Activated CD4-positive, CD25-positive, alpha-beta regulatory T cell treated with anti-CD3 and anti-CD28 coated beads, Interleukin-2, amount 50 U/mL, for 72 hours (primary cell): Measurements from ENCODE around the gene PIK3C2G.

ENCODE experiments used
- DNase-seq: peaks from one replicate; pipeline ENCODE4 v3.0.0; 2021

PIK3C2G gene

DNA sequence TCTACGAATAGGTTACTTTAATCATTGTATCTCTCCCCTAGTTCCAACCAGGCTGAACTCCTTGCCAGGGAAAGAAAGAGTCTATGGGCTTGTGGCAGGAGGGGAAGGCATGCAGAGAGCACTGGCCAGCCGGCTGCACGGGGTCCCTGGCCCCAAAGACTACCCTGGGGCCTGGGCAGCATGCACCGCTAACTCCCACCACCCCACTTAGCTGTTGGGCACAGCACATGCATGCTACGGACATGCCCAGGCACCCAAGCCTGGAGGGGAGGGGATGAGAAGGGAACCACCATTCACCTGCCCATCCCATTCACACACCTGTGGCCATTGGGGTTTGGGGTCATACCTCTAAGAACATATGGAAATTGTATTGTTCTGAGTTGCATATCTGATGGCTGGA lies 94.1 kb downstream of the PIK3C2G start:
- DNase-seq: no peak

DNA sequence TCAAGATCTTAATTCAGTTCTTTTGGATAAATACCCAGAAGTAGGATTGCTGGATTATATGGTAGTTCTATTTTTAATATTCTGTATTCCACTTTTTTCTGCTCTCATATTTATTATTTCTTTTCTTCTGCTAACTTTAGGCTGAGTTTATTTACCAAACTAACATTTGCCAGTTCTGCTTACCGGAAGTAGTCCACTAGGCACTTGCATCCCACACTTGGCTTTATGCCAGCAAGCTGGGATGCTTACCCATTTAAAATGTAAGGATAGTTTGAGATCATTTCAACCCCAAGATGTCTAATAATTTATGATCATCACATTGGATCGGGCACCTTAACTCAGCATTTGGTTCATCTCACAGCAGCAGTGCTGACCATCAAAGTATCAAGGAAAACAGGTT lies 96.8 kb downstream of the PIK3C2G start:
- no peak for DNase-seq

DNA sequence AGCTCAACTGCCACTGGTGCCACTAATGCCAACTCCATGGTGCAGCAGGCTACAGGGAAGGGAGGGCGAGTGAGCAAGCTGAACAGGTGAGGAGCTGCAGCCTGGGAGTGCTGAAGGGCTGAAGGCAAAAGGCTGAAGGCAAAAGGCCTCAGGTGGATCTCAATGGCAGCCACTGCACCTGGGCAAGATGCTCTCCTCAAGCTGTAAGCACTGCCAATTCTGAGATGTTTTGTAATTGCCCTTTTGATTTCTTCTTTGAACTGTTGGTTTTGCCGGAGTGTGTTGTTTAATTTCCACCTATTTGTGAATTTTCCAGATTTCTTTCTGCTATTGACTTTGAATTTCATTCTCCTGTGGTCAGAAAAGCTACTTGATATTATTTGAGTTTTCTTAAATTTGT lies 97.6 kb downstream of the PIK3C2G start:
- no peak for DNase-seq

DNA sequence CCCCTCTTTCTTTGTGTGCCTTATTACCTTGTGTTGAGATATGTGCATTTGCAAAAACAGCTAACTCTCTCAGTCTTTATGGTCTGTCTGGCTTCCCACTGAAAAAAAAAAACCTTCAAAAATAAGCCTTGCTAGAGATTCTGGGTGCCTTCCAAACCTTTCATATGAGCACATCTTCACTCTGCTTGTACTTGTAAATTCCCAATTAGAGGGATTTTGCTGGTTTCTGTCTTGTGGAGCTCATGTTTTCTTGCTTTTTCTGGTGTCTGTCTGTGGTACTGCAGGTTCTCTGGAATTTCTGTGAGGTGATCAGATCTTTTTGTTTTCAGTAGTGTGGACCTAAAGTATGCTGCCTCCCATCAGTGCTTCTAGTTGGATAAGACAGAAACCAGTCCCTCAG lies 100.1 kb downstream of the PIK3C2G start:
- no peak for DNase-seq

DNA sequence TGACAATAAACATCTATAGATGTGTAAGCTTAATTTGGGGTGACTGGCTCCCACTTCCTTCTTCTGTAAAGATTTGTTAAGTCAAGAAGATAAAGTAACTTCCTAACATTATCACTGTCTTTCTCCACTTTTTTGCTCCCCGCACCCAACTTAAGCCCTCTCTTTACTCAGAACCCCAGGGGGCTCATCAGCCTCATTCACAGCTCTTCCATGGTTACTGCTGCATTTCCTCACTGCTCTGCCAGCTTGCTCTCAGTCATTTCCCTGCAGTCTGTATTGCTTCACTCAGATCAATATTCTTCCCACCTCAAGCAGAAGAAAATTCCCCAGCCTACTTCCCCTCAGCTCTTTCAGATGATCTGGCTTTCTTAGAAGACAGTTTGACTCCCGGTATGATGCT lies 102.0 kb downstream of the PIK3C2G start:
- DNase-seq: no peak

DNA sequence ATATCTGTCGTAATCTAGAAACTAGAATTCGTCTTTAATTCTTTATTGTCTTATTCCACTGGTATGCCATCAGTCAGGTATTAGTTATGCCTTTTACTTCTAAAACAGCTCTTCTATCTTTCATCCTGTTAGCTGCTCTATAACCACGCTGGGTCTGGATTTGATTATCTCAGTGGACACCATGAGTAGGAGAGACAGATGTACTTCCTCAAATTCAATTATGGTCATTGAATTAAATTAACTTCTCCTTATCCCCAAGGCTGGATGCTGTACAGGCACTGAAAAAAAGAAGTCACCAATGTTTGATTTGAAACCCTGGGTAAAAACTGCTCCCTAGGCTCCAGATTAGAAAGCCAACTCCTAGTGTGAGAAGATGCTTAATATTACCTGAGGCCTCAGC lies 107.3 kb downstream of the PIK3C2G start:
- DNase-seq: no peak

DNA sequence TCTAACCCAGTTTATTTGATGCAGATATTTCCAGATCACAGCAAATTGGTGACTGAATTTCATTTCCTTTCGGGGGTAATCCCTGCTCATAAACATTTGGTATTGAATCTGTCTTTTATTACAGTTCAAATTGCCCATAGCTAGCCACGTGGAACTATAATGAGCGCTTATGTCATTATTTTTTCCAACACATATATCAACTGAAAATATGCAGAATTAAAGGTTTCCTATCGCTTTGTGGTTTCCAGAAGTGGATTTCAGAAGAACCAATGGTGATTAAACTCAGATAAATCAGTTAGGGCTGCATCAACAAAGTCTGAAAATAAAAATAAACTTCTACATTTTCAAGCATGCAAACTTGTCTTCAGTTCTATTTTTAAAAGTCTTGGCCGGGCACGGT lies 111.9 kb downstream of the PIK3C2G start:
- no peak for DNase-seq

DNA sequence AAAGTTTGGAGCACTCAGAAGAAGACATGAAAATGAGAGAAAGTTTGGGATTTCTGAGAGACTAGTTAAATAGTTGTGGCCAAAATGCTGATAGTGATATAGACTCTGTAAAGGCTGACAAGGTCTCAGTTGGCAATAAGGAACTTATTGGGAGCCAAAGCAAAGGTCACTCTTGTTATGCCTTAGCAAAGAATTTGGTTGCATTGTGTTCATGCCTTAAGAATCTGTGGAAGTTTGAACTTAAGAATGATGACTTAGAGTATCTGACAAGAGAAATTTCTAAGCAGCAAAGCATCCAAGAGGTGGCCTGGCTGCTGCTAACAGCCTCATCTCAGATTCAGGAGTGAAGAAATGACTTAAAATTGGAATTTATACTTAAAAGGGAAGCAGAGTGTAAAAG lies 113.8 kb downstream of the PIK3C2G start:
- no peak for DNase-seq

DNA sequence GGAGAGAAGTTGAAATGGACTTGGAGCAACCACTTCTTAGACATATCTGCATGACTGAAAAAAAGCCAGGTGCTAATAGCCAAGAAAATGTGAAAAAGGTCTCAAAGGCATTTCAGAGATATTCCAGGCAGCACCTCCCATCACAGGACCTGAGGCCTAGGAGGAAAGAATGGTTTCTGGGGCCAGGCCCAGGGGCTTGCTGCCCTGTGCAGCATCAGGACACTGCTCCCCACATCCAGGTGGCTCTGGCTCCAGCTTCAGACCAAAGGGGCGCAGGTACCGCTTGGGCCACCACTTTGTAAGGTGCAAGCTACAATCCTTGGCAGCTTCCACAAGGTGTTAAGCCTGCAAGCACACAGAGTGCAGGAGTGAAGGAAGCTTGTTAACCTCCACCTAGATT lies 114.3 kb downstream of the PIK3C2G start:
- no peak for DNase-seq

DNA sequence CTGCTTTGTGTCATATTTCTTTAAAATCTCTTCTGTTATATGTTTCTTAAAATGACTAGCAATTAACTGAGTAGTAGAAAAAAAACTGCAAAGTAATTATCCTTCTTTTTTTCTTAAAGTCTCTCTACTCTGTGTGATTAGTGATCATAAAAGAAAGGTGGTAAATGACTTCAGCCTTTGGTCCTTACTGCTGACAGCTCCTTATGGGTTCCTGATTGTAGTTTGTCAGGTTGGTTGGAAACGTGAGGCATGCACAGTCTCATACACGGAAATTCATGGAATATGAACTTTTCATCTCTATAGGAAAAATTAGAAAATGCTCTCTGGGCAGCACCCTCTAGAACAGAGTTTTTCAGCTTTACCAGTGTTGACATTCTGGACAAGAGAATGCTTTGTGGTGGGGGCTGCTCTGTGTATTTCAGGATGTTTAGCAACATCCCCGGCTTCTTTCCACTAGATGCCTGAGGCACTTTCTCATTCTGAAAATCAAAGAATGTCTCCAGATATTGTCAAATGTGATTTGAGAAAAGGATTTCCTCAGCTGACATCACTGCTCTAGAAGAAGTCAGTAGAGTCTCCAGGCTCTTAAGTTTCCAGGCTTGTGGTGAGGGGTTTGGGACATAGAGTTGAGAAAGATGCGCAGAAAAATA lies 121.0 kb downstream of the PIK3C2G start:
- no peak for DNase-seq

DNA sequence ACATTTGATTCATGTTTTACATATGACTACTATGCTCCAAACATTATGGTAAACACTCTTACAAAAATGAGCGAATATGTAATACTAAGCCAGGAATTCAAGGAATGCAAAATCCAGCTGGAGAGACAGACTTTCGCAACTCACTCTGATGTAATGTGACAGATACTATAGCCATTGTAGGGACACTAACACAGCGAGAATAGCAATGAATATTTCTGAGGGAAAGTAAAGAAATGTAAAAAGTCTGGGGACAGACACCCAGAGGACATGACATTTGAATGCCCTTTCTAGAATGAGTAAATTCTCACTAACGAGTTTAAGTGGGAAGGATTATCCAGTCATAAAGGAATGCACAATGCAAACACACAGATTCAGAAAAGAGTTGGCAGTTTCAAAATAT lies 121.9 kb downstream of the PIK3C2G start:
- DNase-seq: no peak

DNA sequence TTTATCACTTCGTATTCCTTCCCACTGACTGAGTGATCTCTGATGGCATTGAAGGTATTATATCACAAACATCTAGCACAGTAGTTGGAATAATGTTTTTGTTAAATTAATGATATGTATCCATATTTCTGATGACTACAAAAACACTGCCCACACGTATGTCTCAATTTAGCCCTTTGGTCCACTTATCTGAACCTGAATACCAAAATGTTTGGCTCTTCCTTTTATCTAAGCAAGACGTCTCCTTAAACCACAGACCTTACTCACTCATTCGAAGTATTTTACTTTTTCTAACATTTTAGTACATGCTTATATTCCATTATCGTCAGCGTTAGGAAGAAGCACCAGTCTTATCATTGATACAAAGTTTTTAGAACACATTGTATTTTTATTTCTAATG lies 126.4 kb downstream of the PIK3C2G start:
- no peak for DNase-seq

DNA sequence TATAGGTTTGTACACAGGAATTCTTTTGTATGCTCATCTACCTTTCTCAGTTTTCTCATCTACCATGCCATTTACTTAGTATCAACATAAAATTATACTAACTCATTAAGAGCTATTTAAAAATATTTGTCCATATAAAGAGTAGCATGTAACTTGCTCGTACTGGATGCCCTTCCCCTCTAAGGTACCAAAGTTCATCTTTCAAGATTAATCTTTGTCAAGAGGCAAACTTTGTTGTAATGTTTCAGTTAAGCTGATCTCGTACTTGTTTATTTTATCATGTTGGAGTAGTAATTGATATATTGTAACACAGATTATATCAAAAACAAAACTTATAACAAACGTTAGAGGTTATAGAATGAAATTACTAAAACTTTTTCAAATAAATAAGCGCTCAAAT lies 128.5 kb downstream of the PIK3C2G start:
- DNase-seq: no peak

DNA sequence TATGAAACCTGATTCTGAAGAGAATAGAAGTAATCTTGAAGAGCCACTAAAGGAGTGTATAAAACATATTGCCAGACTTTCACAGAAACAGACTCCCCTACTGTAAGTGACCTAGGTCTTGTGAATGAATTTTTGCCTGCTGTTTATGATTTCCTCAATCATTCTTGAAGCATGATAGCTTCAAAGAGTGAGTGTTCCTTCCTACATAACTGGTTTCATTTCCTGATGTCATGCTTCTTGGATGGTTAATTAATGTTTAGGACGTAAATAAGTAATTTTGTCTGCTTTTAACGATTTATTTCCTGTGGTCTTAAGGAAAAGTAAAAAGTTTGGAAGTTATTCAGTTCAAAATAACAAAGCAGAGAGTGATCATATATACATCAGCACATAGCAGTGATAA lies 129.8 kb downstream of the PIK3C2G start:
- DNase-seq: no peak

DNA sequence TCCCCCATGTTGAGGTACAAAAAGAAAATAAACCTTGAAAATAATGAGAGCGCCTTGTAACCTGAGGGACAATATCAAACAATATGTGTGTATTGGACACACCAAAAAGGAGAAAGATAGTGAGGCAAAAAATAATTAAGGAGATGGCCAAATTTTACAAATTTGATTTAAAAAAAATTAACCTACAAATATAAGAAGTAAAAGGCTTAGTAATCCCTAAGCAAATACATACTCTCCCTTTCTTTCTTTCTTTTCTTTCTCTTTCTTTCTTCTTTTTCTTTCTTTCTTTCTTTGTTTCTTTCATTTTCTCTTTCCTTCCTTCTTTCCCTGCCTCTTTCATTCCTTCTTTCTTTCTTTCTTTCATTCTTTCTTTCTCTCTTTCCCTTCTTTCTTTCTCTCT lies 133.4 kb downstream of the PIK3C2G start:
- DNase-seq: no peak

DNA sequence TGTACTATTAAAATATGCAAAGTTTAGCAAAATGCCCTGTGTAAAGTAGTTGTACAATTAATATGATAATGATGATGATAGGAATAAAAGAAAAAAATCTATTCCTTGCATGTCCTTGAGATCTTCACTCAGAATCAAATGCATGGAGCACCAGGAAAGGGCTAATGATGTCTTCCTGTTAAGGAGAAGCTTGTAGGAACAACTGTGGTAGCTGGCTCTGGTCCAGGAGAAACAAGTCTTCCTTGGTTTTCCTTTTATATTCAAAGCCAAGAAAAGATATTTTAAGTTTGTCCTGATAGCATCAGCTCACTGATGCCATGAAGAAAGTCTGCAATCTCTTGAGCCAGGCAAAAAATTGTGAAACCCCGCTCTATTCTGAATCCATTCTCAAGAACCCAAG lies 138.9 kb downstream of the PIK3C2G start:
- DNase-seq: no peak

DNA sequence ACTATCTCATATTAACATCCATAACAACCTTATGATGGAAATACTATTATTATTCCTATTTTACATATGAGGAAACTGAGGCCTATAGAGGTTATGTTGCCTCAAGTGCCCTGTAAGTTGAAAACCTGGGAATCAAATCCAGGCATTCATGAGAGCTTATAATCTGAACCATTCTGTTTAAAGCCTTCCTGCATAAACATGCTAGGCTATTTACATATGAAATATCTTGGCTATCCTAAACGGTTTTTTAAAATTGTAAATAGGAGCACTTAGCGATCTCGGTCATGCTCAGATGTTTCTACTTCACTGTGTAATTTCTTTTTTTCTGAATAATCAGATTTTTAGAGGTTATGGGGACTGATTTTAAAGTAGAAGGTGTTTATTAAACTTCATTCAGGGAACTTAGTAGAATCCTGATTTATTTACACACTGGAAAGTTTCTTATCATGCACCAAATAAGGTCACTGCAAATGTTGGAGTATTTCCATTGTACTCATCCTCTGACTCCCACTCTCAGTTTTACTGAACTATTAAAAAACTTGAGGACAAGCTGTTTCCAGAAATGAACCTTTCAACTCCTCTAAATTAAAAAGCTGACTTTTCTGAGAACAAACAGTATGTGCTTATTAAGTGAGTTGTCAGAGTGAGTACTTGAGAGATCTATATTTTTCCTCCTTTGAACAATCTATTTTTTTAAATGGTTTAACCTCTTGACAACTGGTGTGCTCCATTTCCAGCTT lies 141.7 kb downstream of the PIK3C2G start:
- no peak for DNase-seq

DNA sequence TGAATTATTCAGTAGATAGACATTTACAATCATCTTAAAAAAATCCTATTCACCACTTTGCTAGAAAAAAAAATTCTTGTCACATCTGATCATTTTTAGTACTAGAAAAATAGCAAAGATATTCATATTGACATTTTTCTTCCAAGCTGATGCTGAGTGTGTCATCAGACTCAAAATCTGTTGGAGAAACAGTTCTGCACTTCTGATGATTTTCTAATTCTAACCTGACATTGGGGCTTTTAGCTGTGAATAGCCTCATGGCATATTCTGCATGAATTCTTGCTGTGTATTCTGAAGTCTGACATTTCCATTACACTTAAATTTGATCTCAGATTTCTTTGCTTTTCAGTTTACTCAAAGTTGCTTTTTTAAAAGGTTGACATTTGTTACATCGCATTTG lies 150.1 kb downstream of the PIK3C2G start:
- DNase-seq: no peak

DNA sequence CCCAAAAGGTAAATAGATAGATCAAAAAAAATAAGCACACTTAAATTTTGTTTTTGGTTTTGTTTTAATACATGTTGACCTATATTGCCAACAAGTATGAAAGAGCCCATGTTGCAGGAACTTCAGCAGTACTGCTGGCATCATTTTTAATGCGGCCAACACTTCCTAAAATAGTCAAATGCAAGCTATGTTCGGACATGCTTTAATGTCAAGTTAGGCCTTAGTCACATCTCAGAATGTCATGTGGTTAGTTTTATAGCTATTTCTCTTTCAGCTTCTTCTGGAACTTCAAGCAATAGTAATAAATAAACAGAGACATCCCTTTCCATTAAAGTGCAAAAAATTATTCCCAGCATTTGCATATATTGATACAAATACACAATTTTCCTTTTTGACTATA lies 153.4 kb downstream of the PIK3C2G start:
- DNase-seq: no peak

DNA sequence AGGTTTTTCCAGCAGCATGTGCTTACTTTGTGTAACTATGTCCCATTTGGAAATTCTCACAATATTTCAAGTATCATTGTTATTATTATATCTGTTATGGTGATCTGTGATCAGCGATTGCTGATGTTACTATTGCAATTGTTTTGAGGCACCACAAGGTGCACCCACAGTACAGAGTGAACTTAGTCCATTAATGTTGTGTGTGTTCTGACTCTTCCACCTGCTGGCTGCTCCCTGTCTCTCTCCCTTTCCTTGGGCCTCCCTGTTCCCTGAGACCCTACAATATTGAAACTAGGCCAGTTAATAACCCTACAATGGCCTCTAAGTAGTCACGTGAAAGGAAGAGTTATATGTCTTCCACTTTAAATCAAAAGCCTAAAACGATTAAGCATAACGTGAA lies 153.9 kb downstream of the PIK3C2G start:
- no peak for DNase-seq

DNA sequence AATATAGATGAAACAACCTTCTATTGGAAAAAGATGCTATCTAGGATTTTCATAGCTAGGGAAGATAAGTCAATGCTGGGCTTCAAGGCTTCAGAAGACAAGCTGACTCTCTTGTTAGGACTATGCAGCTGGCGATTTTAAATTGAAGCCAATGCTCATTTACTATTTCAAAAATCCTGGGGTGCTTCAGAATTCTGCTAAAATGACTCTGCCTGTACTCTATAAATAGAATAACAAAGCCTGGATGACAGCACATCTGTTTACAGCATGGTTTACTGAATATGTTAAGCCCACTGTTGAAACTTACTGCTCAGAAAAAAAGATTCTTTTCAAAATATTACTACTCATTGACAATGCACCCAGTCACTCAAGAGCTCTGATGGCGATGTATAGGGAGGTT lies 155.1 kb downstream of the PIK3C2G start:
- DNase-seq: no peak

DNA sequence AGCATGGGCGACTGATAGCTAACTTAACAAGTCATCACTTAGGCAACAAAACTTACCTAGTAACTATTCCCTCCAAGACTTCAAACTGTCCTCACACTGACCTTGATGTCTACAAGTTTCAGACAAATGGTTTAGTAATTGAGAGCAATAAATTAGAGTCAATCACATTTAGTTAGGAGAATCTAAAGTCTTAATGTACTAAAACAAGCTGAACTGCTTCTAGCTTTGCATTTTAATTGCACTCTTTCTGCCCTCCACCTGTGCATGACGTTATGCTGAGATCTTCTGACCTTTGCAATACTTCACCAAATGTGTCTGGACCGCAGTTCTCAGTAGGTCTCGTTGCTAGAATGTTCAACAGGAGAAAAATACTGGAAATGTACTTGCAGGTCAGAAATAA lies 158.0 kb downstream of the PIK3C2G start:
- DNase-seq: no peak

DNA sequence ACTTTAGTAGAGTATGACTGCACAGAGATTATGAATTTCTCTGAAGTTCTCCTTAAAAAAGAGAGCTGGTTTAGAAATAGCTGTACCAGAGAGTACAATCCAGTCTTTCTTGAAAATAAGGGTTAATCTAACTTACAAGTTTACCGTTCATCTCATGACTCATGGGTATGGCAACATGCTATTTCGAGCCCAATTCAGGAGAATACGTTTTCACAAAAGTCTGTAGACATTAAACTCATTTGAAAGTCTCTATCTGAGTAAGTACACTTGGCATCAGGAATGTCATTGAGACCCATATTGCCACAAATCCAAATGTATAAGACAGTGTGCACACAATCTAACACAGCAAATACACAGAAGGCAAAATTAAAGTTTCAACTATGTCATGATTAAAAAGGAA lies 160.5 kb downstream of the PIK3C2G start:
- no peak for DNase-seq

DNA sequence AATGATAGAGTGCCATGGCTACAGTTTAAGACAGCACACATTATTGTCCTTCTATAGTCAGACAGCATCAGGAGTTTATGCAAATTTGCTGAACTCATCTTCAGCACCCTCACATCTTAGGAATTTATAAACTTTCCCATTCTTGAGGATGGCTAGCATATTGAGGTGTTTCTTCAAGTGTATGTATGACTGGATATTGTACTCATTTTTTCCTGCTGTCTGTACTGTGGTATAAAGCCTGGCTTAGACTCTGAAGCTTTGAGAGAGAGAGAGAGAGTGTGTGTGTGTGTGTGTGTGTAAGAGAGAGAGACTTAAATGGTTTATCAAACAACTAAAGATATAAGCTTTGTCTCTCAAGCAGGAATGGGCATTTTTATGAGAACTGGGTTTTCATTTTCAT lies 161.6 kb downstream of the PIK3C2G start:
- DNase-seq: no peak

DNA sequence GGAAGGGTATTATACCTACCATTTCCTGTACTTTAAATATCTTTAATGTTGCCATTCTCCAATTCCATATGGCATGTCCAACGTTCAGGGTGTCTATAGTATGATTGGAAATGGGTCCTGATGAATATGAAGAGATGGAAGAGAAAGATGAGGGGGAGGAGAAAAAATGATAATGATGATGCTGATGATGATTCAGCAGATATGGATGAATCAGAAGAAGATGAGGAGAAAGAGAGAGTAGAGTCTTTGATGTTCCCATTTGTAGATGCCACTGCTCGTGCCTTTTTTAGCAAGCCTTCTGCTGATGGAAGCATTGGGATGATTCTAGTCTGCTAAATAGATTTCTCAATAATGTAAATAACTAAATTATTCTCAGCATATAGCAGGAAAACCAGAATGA lies 163.5 kb downstream of the PIK3C2G start:
- DNase-seq: no peak
